Transverse colon (tissue), 1 donor: ENCODE results near the gene MAP4.

ENCODE experiments used
- EP300 ChIP-seq: sonication (generic); formaldehyde crosslinking; IDR thresholded peaks from one replicate; pipeline ENCODE4 v1.6.1; 2017; ENCODE audit warnings: antibody characterized with exemption, low read depth
- POLR2A ChIP-seq: fragments of 450-650 bp; IDR thresholded peaks from one replicate; pipeline ENCODE4 v1.6.1; 2016; ENCODE audit warnings: antibody characterized with exemption, mild to moderate bottlenecking, moderate library complexity

DNA sequence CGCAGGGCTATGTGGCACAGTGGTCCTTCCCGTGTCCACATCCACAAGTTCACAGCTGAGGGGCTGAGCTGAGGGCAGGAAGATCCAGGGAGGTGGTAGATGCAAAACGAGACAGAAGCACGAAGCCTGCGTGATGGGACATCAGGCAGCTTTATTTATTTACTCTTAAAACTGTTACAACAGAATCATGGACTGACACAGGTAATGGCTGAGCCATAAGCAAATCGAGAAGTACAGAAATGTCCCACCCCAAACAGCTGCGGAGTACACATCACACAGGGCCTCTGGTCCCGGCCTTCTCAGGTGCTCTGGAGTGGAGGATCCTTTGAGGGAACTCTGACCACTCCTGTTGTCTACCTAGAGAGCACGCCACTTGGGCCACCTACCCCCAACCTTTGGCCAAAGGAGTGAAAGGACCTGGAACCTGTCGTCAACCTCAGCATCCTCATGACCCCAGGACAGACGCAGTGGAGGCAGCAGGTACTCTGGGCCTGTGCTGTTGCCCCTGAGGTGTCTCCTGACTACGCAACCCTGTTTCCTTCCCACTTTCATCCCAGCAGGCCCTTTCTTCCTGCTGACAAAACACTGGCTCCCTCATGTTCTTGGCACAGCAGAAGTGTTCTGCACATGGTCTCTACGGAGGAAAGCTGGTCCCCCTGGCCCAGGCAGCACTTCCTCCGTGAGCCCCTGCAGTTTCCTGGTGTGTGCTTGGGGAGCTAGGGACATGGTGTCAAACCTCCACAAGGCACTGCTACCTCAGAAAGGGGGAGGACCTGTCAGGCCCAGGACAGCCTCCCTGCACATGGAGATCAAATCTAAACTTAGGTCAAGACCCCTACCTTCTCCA is 165.4 kb downstream of the MAP4 start:
- TF ChIP-seq EP300 (no peak), POLR2A (no peak)
